GM19328 (cell line): ENCODE results near the gene ABCB8.

Source experiments
- ATAC-seq: cut with Tn5 transposase; IDR thresholded peaks from one replicate; pipeline ENCODE4 v1.9.1; 2021; ENCODE audit warnings: mild to moderate bottlenecking, moderate library complexity; ENCODE audit not compliant: unreplicated experiment

The ABCB8 gene

GRCh38 chr7:151069841-151070573 lies 41.8 kb downstream of the ABCB8 start:
- ATAC-seq = no peak

- no peak for ATAC-seq
These were observed 42.3 kb downstream of the ABCB8 start for GRCh38 chr7:151070574-151070960.

GRCh38 chr7:151071032-151071866 lies 43.0 kb downstream of the ABCB8 start:
- no peak for ATAC-seq

GRCh38 chr7:151073990-151074389 lies 45.7 kb downstream of the ABCB8 start:
- ATAC-seq = no peak

GRCh38 chr7:151074817-151075661 lies 46.8 kb downstream of the ABCB8 start:
- ATAC-seq = no peak

GRCh38 chr7:151075662-151075971 lies 47.4 kb downstream of the ABCB8 start:
- ATAC-seq = no peak

GRCh38 chr7:151075978-151076426 lies 47.8 kb downstream of the ABCB8 start:
- ATAC-seq = no peak

- no peak for ATAC-seq
These were observed 48.8 kb downstream of the ABCB8 start for GRCh38 chr7:151076863-151077704.

GRCh38 chr7:151077705-151078232 lies 49.5 kb downstream of the ABCB8 start:
- ATAC-seq = no peak

GRCh38 chr7:151078233-151079040 lies 50.2 kb downstream of the ABCB8 start:
- no peak for ATAC-seq

GRCh38 chr7:151079199-151079910 lies 51.1 kb downstream of the ABCB8 start:
- ATAC-seq = no peak

GRCh38 chr7:151080067-151080521 lies 51.8 kb downstream of the ABCB8 start:
- ATAC-seq = no peak

- peak; percentile 74 for ATAC-seq
These were observed 52.4 kb downstream of the ABCB8 start, which contains the start of gene FASTK for GRCh38 chr7:151080522-151081169. TSS of gene FASTK (minus strand) at chr7:151080809. CDS start at chr7:151080766, 43 bp downstream.

- no peak for ATAC-seq
These were observed 53.2 kb downstream of the ABCB8 start for GRCh38 chr7:151081170-151082101.

GRCh38 chr7:151082141-151083070 lies 54.2 kb downstream of the ABCB8 start:
- no peak for ATAC-seq
